Hepatocyte (in vitro differentiated cells): ENCODE data around the gene PRIMA1. TPM values are rescaled to one million over a fixed set of nuclear protein-coding genes. Genes with fewer than 3 reads are reported as not detected.

Experiments used
- DNase-seq: peaks from one replicate; pipeline ENCODE4 v3.0.0-alpha.2; 2016; ENCODE audit warnings: low spot score
- H2AFZ ChIP-seq: fragments of 200-600 bp; sonication (generic); 2 replicates; pipeline ENCODE4 v1.6.0; 2016; ENCODE audit warnings: antibody characterized with exemption, mild to moderate bottlenecking
- H3K27ac ChIP-seq: fragments of 200-600 bp; sonication (generic); 2 replicates; pipeline ENCODE4 v1.5.1; 2016; ENCODE audit warnings: mild to moderate bottlenecking
- H3K27me3 ChIP-seq: fragments of 200-600 bp; sonication (generic); 2 replicates; pipeline ENCODE4 v1.6.1; 2016
- H3K36me3 ChIP-seq: fragments of 200-600 bp; sonication (generic); replicated peaks from 2 replicates; pipeline ENCODE4 v1.5.1; 2016; ENCODE audit warnings: low read depth; ENCODE audit not compliant: insufficient read depth
- H3K4me1 ChIP-seq: fragments of 200-600 bp; sonication (generic); 2 replicates; pipeline ENCODE4 v1.5.1; 2016; ENCODE audit warnings: mild to moderate bottlenecking, moderate library complexity; ENCODE audit not compliant: insufficient read depth
- H3K4me2 ChIP-seq: fragments of 200-600 bp; sonication (generic); 2 replicates; pipeline ENCODE4 v1.6.0; 2016
- H3K4me3 ChIP-seq: fragments of 200-600 bp; sonication (generic); 2 replicates; pipeline ENCODE4 v1.5.1; 2016; ENCODE audit warnings: mild to moderate bottlenecking
- H3K79me2 ChIP-seq: fragments of 200-600 bp; sonication (generic); 2 replicates; pipeline ENCODE4 v1.6.0; 2017; ENCODE audit warnings: mild to moderate bottlenecking
- H3K9me2 ChIP-seq: fragments of 200-600 bp; sonication (generic); replicated peaks from 2 replicates; pipeline ENCODE4 v1.6.0; 2017; ENCODE audit warnings: mild to moderate bottlenecking; ENCODE audit not compliant: insufficient read depth
- H3K9me3 ChIP-seq: fragments of 200-600 bp; sonication (generic); 2 replicates; pipeline ENCODE4 v1.5.1; 2016; ENCODE audit warnings: low read depth, mild to moderate bottlenecking
- H4K20me1 ChIP-seq: fragments of 200-600 bp; sonication (generic); 2 replicates; pipeline ENCODE4 v1.6.0; 2016; ENCODE audit warnings: mild to moderate bottlenecking; ENCODE audit not compliant: insufficient read depth, poor library complexity, severe bottlenecking
- EZH2 ChIP-seq: fragments of 200-600 bp; sonication (generic); IDR thresholded peaks from 2 replicates; pipeline ENCODE4 v1.6.1; 2016; ENCODE audit warnings: antibody characterized with exemption, mild to moderate bottlenecking, borderline replicate concordance
- EZH2phosphoT487 ChIP-seq: fragments of 200-600 bp; sonication (generic); IDR thresholded peaks from one replicate; pipeline ENCODE4 v1.6.1; 2018; ENCODE audit warnings: antibody characterized with exemption, mild to moderate bottlenecking, low read depth, moderate library complexity; ENCODE audit not compliant: unreplicated experiment, severe bottlenecking
- WGBS: methylation state at CpG from one replicate; pipeline ENCODE4 v1.1.6; 2016; ENCODE audit warnings: low lambda C conversion rate; ENCODE audit errors: missing lambda C conversion rate; 5-methylcytosine and 5-hydroxymethylcytosine counted together
- polyA plus RNA-seq: library from polyadenylated mRNA; unstranded; fragments of >200 nt; fragmentation: Nextera tagmentation; extraction: Ambion mirVana; gene quantifications from 2 replicates; pipeline ENCODE4 v1.2.1, GENCODE V29; 2016
- total RNA-seq: library from RNA; depleted of rRNA; stranded (reverse); fragments of >200 nt; gene quantifications from 2 replicates; pipeline ENCODE4 v1.2.3, GENCODE V29; 2014
- TF ChIP-seq, protein P1 (sequence below): fragments of 200-600 bp; sonication (generic); IDR thresholded peaks from 2 replicates; pipeline ENCODE4 v1.5.1; 2016; ENCODE audit warnings: antibody characterized with exemption, mild to moderate bottlenecking; ENCODE audit not compliant: poor library complexity

The PRIMA1 gene
- total and polyA plus RNA-seq, 2 experiments from 2014 or later = 1.5 to 1.9 TPM

DNA sequence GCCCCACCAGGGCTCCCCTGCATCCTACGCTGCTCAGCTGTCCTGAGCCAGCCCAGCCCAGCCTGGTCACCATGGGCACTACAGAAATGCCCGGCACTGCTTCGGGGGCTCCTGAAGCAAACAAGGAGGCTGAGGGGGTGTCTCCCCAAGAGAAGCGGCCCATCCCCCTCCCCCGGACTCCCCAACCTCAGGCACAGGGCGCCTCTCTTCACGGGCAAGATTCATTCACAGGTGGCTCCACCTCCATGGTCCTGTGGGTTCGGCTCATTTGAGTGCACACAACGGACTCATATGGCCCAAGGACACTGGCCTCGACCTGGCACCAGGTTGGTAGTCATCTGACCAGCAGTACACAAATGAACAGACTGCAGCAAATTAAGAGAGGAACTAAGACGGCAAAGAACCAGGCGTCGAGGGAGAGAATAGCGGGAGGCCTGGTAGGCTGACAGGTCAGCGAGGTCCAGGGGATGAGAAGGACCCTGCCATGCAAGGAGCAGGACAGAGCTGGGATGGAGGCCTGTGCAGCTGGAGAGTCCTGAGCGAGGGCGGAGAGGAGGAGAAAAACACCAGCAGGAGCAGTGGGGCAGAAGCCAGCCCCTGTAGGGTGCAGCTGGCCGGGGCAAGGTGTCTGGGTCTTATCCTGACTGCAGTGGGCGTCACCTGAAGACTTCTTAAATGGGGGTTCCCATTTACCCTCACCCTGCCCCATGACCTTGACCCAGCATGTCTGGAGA lies 60.2 kb downstream of the PRIMA1 start:
- Histone ChIP-seq H3K4me2 (no peak overlapping the region), H3K4me3 (no peak overlapping the region), H2AFZ (no peak overlapping the region), H4K20me1 (no peaks in the 10 kb centered on the region), H3K27ac (no peak overlapping the region), H3K27me3 (no peaks in the 10 kb centered on the region), H3K36me3 (no peaks in the 10 kb centered on the region), H3K9me3 (no peaks in the 10 kb centered on the region), H3K9me2 (no peaks in the 10 kb centered on the region), H3K79me2 (no peaks in the 10 kb centered on the region), H3K4me1 (no peaks in the 10 kb centered on the region)
- WGBS = 88% methylated on average over 18 of the region's 19 CpGs
- no peak for DNase-seq
- no peak for TF ChIP-seq EZH2phosphoT487

DNA sequence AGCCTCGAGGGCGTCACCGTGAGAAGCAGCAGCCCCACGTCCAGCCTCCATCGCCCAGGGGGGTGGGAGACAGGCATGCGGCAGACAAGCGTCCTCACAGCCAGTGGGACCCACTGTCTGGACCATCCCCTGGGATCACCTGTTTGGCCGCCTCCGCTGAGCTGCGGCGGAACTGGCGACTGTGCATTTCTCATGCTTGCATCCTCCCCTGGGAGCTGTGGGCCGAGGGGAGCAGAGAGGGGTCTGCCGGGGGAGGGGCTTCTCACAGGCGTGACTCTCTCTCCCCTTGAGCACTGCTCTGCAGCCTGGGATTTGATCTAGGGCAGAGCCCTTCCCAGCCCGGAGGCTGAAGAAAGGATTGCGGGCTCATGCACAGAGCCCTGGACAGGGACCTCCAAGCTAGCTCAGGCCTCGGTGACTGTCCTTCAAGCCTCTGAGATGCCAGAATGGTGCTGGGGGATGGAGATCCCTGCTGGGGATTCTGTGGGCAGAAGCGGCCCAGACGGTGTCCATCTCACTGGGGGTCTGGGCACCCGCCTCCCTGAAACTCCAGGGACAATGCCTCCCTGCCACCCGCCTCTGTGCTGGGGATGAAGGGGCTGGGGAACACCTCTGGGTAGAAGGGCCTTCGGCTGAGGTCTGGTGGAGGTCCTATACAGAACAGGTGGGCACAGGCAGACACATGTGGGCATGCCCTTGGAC lies 61.1 kb downstream of the PRIMA1 start:
- no peaks in the 10 kb centered on the region for H3K27me3 ChIP-seq
- H3K79me2 ChIP-seq = no peaks in the 10 kb centered on the region
- no peaks in the 10 kb centered on the region for H3K4me1 ChIP-seq
- WGBS = 87% methylated on average over 23 of the region's 23 CpGs
- no peak overlapping the region for H3K27ac ChIP-seq
- no peaks in the 10 kb centered on the region for H4K20me1 ChIP-seq
- DNase-seq = no peak
- H3K36me3 ChIP-seq = no peaks in the 10 kb centered on the region
- H3K9me3 ChIP-seq = no peaks in the 10 kb centered on the region
- no peak overlapping the region for H2AFZ ChIP-seq
- no peak for TF ChIP-seq EZH2phosphoT487
- TF ChIP-seq, protein P1, sequence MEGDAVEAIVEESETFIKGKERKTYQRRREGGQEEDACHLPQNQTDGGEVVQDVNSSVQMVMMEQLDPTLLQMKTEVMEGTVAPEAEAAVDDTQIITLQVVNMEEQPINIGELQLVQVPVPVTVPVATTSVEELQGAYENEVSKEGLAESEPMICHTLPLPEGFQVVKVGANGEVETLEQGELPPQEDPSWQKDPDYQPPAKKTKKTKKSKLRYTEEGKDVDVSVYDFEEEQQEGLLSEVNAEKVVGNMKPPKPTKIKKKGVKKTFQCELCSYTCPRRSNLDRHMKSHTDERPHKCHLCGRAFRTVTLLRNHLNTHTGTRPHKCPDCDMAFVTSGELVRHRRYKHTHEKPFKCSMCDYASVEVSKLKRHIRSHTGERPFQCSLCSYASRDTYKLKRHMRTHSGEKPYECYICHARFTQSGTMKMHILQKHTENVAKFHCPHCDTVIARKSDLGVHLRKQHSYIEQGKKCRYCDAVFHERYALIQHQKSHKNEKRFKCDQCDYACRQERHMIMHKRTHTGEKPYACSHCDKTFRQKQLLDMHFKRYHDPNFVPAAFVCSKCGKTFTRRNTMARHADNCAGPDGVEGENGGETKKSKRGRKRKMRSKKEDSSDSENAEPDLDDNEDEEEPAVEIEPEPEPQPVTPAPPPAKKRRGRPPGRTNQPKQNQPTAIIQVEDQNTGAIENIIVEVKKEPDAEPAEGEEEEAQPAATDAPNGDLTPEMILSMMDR = no peak
- TF ChIP-seq EZH2 = no peak
- H3K9me2 ChIP-seq = no peaks in the 10 kb centered on the region
- H3K4me2 ChIP-seq = no peak overlapping the region
- no peak overlapping the region for H3K4me3 ChIP-seq

DNA sequence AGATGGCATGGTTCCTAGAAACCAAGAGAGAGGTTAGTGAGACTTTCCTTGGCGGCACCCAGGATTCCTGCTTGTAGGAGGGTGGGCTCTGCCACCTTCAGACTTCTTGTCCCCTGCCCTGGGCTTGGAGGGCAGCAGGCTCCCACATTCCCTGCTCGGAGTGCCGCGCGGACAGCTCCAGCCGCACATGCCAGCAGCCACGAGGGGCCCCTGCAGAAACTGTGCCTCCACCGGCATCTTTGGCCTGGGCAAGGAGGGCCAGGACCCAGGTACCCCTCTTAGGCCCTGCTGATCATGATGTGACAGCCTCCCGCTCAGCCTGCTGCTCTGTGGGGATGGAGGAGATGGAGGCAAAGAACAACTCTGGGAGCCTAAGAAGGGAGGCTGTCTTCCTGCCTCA lies 62.3 kb downstream of the PRIMA1 start:
- Histone ChIP-seq H3K27me3 (no peaks in the 10 kb centered on the region), H3K4me3 (no peak overlapping the region), H2AFZ (no peak overlapping the region), H3K36me3 (no peaks in the 10 kb centered on the region), H3K79me2 (no peaks in the 10 kb centered on the region), H3K4me1 (no peaks in the 10 kb centered on the region), H3K4me2 (no peak overlapping the region), H3K27ac (no peak overlapping the region), H4K20me1 (no peaks in the 10 kb centered on the region), H3K9me3 (no peaks in the 10 kb centered on the region), H3K9me2 (no peaks in the 10 kb centered on the region)
- no peak for DNase-seq
- 92% methylated on average over 9 of the region's 9 CpGs for WGBS
- TF ChIP-seq EZH2phosphoT487 (no peak), EZH2 (no peak)
- TF ChIP-seq, protein P1 = no peak

DNA sequence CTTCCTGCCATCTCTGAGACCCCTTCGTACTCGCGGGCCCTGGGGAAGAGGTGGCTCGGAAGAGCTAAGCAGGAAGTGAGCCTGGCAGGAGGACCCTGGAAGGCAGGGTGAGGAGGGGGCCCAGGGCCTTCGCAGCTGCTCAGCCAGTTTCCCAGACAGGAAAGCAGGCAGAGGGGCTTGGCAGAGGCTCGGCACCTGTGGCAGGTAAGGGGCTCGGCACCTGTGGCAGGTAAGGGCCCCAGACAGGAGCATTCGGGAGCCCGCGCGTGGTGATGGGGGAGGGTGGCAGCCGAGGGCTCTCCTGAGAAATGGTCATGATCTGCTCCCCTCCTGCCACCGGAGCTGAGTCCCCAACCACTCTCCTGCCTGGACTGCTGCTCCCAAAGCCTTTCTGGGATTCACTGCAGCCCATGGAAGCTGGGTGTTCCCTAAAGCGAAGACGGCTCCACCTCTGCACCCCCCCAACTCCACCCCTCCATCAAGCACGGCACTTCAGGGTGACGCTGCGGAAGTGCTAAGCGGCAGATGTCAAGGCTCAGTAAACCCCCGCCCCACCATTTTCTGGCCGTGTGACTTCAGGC lies 63.2 kb downstream of the PRIMA1 start:
- Histone ChIP-seq H3K4me1 (no peaks in the 10 kb centered on the region), H3K27ac (no peak overlapping the region), H4K20me1 (no peaks in the 10 kb centered on the region), H2AFZ (no peak overlapping the region), H3K4me3 (no peak overlapping the region), H3K9me2 (no peaks in the 10 kb centered on the region), H3K79me2 (no peaks in the 10 kb centered on the region), H3K27me3 (no peaks in the 10 kb centered on the region), H3K9me3 (no peaks in the 10 kb centered on the region), H3K4me2 (no peak overlapping the region), H3K36me3 (no peaks in the 10 kb centered on the region)
- TF ChIP-seq, protein P1 = no peak
- TF ChIP-seq EZH2phosphoT487 (no peak), EZH2 (no peak)
- DNase-seq = no peak
- 91% methylated on average over 21 of the region's 21 CpGs for WGBS
